Measurements from ENCODE around the gene MR1.
A peak's percentile ranks its signal among the peaks of the same experiment; 100 is the strongest.

The MR1 gene

DNA sequence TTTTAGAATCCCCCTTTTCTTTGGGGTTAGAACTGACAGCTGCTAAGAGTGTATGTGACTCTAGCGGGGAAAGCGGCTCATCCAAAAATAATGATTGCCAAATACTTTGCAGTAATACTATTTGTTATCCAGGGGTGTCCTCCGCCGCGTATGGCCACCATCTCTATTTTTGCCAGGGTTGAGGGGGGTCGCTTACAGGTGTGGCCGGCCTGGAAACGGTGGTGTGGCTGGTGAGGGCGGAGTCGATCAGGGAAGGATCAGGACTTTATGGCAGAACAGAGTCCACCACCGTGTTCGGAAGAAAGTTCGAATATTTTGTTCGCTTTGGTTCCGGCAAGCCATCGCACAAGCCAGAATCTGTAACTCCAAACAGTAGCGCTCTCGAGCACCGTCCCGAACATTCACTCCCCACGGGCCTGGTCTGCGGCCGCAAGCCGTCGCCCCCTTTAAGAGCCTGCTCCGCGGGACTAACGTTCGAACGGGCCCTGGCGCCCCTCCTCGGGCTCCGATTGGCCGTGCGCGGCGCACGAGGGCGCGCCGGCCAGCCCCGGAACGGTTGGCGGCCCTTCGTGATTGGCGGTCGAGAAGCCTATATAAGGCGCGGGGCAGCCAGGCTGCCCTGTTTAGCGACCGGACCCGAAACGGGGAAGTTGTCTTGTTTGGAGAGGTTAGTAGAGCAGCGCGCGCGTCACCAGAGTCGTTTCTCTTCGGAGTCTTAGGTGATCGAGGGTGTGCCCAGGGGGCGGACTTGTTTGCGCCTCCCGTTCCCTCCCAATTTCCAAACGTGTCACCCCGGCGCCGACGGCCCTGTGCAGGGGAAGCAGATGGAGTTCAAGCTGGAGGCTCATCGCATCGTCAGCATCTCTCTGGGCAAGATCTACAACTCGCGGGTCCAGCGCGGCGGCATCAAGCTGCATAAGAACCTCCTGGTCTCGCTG, 54.6 kb downstream of the MR1 start, which contains the start of gene IER5:
TSS of gene IER5 (plus strand) at position 622 of the 938 bp plus-strand sequence. CDS start at position 825, 203 bp downstream.
- H3K36me3 Mint-ChIP-seq (ENCODE audit: low read depth): peaks cover 41% of the 10 kb centered on the region
- peak within 1 kb of the TSS; percentile 99 for H3K4me3 Mint-ChIP-seq
- H3K27ac Mint-ChIP-seq: peak within 1 kb of the TSS; percentile 99
- H3K9me3 Mint-ChIP-seq: no peaks in the 10 kb centered on the region
- peak; percentile 97 for DNase-seq
- H3K27me3 Mint-ChIP-seq: no peaks in the 10 kb centered on the region
- H3K4me1 Mint-ChIP-seq (ENCODE audit: low read depth): peaks cover 49% of the 10 kb centered on the region

DNA sequence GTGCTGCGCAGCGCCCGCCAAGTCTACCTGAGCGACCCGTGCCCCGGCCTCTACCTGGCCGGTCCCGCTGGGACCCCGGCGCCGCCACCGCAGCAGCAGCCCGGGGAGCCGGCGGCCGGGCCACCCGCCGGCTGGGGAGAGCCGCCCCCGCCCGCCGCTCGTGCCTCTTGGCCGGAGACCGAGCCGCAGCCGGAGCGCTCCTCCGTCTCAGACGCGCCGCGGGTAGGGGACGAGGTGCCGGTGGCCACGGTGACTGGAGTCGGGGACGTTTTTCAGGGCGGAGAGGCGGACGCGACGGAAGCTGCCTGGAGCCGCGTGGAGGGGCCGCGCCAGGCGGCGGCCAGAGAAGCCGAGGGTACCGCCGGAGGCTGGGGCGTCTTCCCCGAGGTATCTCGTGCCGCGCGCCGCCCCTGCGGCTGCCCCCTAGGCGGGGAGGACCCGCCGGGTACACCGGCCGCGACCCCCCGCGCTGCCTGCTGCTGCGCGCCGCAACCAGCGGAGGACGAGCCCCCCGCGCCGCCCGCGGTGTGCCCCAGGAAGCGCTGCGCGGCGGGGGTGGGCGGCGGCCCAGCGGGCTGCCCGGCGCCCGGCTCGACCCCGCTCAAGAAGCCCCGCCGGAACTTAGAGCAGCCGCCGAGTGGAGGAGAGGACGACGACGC, 55.4 kb downstream of the MR1 start:
- peak overlapping the region; percentile 99 for H3K4me3 Mint-ChIP-seq
- H3K4me1 Mint-ChIP-seq (ENCODE audit: low read depth): peaks cover 49% of the 10 kb centered on the region
- H3K27me3 Mint-ChIP-seq: no peaks in the 10 kb centered on the region
- DNase-seq: peak; percentile 69
- peaks cover 48% of the 10 kb centered on the region for H3K36me3 Mint-ChIP-seq (ENCODE audit: low read depth)
- H3K27ac Mint-ChIP-seq: peak overlapping the region; percentile 99
- no peaks in the 10 kb centered on the region for H3K9me3 Mint-ChIP-seq

DNA sequence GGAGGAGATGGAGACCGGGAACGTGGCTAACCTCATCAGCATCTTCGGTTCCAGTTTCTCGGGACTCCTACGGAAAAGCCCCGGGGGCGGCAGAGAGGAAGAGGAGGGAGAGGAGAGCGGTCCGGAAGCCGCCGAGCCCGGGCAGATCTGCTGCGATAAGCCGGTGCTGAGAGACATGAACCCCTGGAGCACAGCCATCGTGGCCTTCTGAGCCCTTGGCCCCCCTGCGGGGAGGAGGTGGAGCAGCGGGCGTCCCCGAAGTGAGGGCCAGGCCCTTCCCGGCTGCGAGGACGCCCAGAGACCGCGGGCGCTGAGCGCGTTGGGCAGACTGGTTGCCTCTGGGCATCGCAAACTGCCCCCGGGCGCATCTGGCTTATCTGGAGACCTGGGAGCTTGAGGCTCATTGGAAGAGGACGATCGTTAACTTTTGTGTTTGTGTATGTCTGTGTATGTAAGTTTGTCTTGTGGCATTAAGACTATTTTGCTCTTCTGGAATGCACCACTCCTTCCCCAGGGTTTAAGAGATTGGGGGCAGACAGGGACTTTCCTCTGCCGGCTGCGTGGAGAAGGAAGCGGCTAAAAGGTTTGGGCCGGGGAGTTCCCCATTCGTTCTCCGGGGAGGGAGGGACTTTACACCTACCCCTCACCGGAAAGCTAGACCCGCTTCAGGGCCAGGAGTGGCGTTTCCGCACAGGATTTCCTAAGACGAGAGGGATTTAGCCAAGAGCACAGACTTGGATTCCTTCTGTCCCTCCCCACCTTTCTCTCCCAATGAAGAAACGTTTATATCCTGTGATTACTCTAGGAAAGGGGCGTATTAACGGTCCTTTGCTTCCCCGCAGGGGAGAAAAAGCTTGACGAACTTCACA, 56.1 kb downstream of the MR1 start:
- peaks cover 47% of the 10 kb centered on the region for H3K4me1 Mint-ChIP-seq (ENCODE audit: low read depth)
- H3K4me3 Mint-ChIP-seq: peak overlapping the region; percentile 99
- H3K36me3 Mint-ChIP-seq (ENCODE audit: low read depth): peaks cover 56% of the 10 kb centered on the region
- no peaks in the 10 kb centered on the region for H3K27me3 Mint-ChIP-seq
- no peaks in the 10 kb centered on the region for H3K9me3 Mint-ChIP-seq
- DNase-seq: peak; percentile 79
- H3K27ac Mint-ChIP-seq: peak overlapping the region; percentile 99

DNA sequence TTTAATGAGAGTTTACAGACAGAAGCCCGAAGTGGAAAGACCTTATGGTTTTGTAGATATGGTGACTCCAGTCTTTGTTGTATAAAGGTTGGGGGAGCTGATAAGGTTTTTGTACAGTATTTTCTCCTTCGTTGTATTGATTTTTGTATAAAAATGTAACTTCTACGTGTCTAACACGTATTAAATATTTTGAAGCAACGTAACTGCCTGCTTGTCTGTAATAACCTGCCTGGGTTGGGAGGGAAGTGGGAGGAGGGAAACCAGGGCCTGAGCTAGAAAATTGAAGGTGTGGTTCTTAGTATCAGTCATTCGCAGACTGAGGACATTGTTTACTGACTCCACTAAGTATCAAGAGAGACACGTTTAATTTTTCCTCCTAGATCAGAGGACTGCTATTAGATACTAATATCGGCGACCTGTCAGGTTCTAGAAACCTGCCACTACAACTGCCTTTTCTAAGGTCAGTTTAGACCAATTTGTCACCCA, 56.9 kb downstream of the MR1 start:
- DNase-seq: no peak

DNA sequence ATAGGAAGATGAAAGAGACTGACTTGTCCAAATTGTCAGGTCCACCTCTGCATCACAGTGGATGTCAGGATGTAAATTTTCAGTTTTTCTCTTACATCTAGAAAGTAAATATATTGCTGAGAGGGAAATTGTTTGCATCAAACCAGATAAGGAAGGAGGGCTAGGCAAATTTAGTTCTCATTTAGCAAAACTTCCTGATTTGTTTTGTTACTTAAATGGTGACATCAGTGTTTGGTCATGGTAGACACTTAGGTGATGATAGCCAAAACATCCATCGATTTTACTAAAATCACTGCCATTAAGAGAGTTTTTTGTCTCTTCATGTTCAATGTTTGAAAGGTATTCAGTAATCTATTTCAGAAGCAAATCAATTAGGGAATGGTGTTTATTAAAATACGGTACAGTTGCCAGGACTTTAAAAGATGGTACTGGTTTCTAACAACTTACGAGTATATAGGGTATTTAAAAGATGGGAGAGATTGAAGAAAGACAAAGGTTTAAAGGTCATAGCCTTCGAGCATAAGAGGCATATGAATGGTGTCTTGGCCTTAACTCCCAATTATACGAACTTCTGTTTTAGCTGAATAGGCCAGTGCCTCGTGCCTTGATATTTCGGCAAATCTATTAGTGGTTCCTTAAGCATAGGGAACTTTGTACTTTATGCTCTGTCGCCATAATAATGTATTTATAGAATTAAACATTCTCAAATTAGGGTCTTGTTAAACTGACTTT, 57.7 kb downstream of the MR1 start:
- Mint-ChIP-seq H3K9me3 (no peaks in the 10 kb centered on the region), H3K36me3 (ENCODE audit: low read depth) (peaks cover 69% of the 10 kb centered on the region), H3K27ac (peak overlapping the region; percentile 99), H3K27me3 (no peaks in the 10 kb centered on the region), H3K4me1 (ENCODE audit: low read depth) (peaks cover 57% of the 10 kb centered on the region), H3K4me3 (peak overlapping the region; percentile 99)
- DNase-seq: no peak

More for the DNA sequence above, 56.9 kb downstream of the MR1 start:
- Mint-ChIP-seq H3K27me3 (no peaks in the 10 kb centered on the region), H3K4me3 (peak overlapping the region; percentile 99), H3K9me3 (no peaks in the 10 kb centered on the region), H3K4me1 (ENCODE audit: low read depth) (peaks cover 51% of the 10 kb centered on the region), H3K27ac (peak overlapping the region; percentile 99), H3K36me3 (ENCODE audit: low read depth) (peaks cover 63% of the 10 kb centered on the region)

DNA sequence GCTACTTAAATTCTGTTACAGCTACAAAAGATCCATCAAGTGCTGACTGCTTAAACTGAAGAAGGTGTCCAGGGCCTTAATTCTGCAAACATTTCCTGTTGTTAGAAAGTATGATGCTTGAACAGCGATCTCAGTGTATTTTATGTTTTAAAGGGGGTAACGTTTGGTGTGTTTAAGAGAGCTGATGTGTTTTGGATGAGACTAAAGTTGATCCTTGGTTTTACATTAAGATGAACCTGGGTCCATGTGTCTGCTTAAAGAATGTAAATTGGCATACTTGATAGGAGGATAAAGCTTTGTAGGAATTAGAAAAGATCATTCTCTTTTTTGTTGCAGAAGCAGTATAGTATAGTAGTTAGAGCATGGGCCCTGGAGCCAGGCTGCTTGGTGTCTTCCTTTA, 58.3 kb downstream of the MR1 start:
- Mint-ChIP-seq H3K27me3 (no peaks in the 10 kb centered on the region), H3K4me3 (peak overlapping the region; percentile 99), H3K9me3 (no peaks in the 10 kb centered on the region), H3K4me1 (ENCODE audit: low read depth) (peaks cover 58% of the 10 kb centered on the region), H3K36me3 (ENCODE audit: low read depth) (peaks cover 69% of the 10 kb centered on the region), H3K27ac (peak overlapping the region; percentile 65)
- no peak for DNase-seq

DNA sequence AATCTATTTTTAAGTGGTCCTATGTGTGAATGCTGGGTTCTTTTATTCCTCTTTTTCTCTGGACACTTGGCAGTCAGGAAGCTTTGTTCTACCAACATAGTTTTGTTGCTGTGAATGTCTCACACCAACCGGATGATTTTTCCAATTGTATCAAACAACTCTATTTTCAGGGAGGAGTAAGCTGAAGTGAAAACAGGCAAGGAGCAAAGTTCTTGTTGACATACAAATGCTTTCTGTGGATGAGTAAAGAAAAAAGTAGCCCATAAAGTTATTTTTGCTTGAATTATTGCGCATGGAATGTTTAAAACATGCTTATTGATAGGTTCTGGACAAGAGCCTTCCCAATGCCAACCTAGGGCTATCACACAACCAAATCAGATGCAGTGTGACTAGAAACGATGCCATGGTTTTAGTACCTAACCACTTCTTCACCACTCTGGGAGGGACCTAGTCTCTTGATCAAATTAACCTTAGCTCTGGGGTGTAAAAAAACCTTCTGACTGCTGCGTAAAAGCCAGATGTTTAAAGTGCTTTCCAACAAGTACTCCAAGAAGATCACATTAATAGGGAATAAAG, 59.2 kb downstream of the MR1 start:
- Mint-ChIP-seq H3K9me3 (no peaks in the 10 kb centered on the region), H3K4me1 (ENCODE audit: low read depth) (peaks cover 58% of the 10 kb centered on the region), H3K27me3 (no peaks in the 10 kb centered on the region), H3K36me3 (ENCODE audit: low read depth) (peaks cover 69% of the 10 kb centered on the region), H3K27ac (peak overlapping the region; percentile 31), H3K4me3 (peak overlapping the region; percentile 52)
- DNase-seq: no peak

DNA sequence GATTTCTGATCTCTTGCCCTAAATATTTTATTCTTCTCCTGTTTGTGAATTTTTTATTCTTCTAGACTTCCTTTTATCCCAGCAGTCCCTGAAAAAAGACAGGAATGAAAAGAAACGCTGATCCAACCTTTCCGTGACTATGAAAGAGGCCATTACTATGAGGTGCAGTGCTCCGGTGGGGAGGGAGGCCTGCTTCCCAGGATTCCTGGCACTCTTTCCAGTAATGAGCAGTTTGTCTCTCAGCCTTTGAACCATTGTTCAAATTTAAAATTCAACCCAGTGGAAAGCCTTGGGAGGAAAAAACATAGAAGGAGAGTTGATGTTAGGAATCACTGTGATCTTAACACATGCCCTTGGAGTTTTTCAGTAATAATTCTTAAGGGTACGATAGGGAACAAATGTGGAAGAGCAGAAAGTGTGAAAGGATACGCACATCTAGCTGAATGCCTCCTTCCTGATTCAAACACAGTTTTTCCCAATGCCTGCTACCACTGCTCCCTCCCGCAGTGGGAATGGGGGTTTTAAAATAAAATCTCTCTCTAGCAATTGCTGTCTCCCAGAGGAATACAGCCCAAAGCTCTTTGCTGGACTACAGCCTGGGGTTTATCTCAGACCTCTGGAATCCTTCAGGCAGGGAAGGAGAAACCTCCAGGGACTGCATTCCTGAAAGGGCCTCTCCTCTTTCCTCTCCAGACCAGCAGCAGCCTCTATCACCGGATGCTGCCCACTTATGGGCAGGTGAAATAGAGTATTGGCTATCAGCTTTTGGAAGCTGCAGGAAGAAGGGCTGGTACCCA, 60.8 kb downstream of the MR1 start:
- no peak overlapping the region for H3K27ac Mint-ChIP-seq
- DNase-seq: no peak
- no peak overlapping the region for H3K4me3 Mint-ChIP-seq
- no peaks in the 10 kb centered on the region for H3K27me3 Mint-ChIP-seq
- H3K9me3 Mint-ChIP-seq: no peaks in the 10 kb centered on the region
- peaks cover 64% of the 10 kb centered on the region for H3K36me3 Mint-ChIP-seq (ENCODE audit: low read depth)
- peaks cover 71% of the 10 kb centered on the region for H3K4me1 Mint-ChIP-seq (ENCODE audit: low read depth)

DNA sequence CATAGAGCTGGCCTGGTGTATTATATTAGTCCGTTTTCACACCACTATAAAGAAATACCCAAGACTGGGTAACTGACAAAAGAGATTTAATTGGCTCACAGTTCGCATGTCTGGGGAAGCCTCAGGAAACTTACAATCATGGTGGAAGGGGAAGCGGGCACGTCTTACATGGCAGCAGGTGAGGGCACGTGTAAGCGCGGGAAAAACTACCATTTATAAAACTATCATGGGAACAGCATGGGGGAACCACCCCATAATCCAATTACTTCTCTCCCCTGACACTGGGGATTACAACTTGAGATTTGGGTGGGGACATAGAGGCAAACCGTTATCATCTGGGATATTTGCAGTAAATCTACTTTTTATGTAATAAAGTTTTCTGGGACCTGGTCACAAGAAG, 61.5 kb downstream of the MR1 start:
- H3K27me3 Mint-ChIP-seq: no peaks in the 10 kb centered on the region
- H3K4me3 Mint-ChIP-seq: no peak overlapping the region
- H3K4me1 Mint-ChIP-seq (ENCODE audit: low read depth): peaks cover 77% of the 10 kb centered on the region
- H3K27ac Mint-ChIP-seq: no peak overlapping the region
- no peak for DNase-seq
- H3K36me3 Mint-ChIP-seq (ENCODE audit: low read depth): peaks cover 57% of the 10 kb centered on the region
- H3K9me3 Mint-ChIP-seq: no peaks in the 10 kb centered on the region

DNA sequence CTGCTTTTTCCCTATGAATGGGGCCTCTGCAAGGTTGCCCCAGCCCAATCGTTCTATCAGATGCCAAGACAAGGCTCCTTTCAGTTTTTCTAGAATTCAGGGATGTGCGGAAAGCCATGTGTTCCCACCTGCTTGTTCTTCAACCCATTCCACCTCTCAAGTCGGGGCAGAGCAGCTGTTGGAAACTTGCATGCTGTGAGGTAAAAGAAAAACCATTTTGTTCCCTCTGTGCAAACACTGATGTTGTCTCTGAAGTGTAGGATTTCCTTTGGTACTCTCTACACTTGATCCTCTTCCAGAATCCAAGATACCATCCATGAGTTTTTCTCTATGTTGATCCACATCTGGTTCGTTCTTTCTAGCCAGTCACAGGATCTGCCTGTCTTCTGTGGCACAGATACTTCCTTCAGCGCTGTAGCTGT, 62.0 kb downstream of the MR1 start:
- Mint-ChIP-seq H3K9me3 (no peaks in the 10 kb centered on the region), H3K4me3 (no peak overlapping the region), H3K4me1 (ENCODE audit: low read depth) (peaks cover 81% of the 10 kb centered on the region), H3K27ac (peak overlapping the region; percentile 26), H3K27me3 (no peaks in the 10 kb centered on the region), H3K36me3 (ENCODE audit: low read depth) (peaks cover 52% of the 10 kb centered on the region)
- DNase-seq: no peak

DNA sequence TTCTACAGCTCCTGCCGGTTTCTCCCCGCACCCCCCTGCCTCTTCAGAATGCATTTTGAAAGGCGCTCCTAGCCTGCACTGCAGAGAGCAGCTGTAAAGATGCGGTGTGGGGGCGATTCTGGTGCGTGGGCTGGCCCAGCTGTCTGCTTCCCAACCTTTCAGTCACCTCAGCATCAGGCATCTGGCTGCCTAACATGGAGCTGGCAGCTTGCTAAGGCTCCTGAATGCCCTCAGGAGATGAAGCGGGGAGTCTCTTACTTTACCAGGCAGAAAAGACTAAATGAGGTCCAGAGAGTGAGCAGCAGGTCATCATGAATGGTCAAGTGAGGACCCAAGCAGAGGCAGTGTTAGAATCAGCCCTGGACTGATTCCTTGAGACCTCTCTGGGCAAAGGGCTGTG, 63.5 kb downstream of the MR1 start:
- Mint-ChIP-seq H3K4me1 (ENCODE audit: low read depth) (peaks cover 82% of the 10 kb centered on the region), H3K4me3 (no peak overlapping the region), H3K9me3 (no peaks in the 10 kb centered on the region), H3K27me3 (no peaks in the 10 kb centered on the region), H3K36me3 (ENCODE audit: low read depth) (peaks cover 38% of the 10 kb centered on the region), H3K27ac (no peak overlapping the region)
- DNase-seq: peak; percentile 27

DNA sequence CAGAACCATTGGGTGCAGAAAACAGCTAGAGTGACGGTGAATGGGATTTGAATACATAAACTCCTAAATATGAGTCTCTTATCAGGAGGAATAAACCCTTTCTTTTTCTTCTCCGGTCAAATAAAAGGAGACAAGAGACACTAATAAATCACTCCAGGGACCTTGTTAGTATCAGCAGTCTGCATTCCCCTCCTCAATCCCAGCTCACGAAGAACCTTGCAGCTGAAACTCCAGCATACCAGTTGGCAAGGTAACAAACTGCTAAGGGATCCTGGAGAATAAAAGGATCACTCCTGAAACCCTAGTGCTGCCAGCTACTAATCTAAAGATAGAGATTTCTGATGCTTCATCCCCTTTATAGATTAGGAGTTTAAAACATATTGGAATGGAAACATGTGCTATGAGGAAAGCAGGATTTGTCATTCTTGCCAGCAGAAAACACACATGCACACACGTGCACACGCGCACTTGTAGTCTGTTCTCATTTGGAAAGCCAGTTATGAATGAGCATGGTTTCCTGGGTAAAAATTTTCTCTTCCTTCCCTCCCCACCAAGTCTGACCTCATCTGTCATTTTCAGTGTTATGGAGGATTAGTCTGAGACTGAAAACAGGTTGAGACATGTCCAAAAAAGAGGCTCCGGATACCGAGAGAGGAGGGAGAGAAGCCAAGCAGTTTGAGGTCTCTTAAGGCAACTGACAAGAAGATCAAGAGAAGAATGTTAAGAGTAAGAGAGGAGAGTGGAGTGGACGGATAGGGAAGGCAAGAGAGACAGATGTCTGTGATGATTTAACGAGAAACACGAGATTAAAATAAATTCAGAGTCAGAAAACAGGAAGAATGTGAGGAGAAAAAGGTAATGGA, 65.6 kb downstream of the MR1 start:
- no peak for DNase-seq
- H3K27ac Mint-ChIP-seq: peak overlapping the region; percentile 94
- H3K4me1 Mint-ChIP-seq (ENCODE audit: low read depth): peaks cover 89% of the 10 kb centered on the region

More for the DNA sequence above, 65.6 kb downstream of the MR1 start:
- no peaks in the 10 kb centered on the region for H3K27me3 Mint-ChIP-seq
- peaks cover 18% of the 10 kb centered on the region for H3K36me3 Mint-ChIP-seq (ENCODE audit: low read depth)
- H3K4me3 Mint-ChIP-seq: peak overlapping the region; percentile 59
- H3K9me3 Mint-ChIP-seq: no peaks in the 10 kb centered on the region

All from activated T-cell treated with anti-CD3 and anti-CD28 coated beads, Interleukin-2, amount 50 U/mL, for 24 hours (primary cell).